GM12874 (cell line): ENCODE results near the gene FTL.

ENCODE experiments used
- TF ChIP-seq, protein P1 (sequence below): IDR thresholded peaks from 2 replicates; pipeline ENCODE4 v1.5.1; 2011; ENCODE audit warnings: low read depth, mild to moderate bottlenecking, control low read depth, low read length, moderate library complexity; ENCODE audit not compliant: insufficient read depth

FTL gene

DNA sequence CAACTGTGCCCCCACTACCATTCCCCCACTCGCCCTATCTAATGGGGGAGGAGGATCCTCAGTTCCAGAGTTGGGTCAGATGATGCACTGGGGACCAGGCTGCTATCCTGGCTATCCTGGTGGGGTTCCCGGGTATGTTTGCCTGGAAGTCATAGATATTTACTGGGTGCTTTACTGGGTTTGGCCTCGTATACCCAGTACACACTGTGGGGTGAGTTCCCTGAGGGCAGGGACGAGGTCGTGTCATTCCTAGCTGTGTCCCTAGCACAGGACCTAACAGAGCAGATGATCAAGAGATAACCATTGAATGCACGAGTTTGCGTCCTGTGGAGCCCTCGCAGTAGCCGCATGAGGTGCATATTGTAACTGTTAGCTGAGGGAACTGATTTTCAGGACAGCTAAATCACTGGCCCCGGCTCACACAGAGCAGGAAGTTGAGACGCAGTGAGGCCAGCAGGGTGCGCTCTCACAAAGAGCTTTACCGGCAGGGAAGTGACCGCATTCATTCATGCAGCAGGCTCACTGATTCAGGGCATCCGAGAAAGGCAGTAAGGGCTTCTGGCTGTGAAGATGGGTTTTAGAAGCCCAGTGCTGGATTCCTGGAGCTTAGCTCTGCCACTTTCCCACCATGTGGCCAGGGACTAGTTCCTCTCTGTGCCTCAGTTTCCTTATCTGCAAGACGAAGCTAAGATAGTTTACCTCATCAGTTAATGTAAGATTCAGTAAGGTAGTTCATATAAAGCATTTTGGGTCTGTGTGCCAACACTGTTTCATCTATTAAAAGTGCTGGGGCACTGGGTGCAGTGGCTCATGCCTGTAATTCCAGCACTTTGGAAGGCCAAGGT, 34.6 kb downstream of the FTL start:
- TF ChIP-seq, protein P1, sequence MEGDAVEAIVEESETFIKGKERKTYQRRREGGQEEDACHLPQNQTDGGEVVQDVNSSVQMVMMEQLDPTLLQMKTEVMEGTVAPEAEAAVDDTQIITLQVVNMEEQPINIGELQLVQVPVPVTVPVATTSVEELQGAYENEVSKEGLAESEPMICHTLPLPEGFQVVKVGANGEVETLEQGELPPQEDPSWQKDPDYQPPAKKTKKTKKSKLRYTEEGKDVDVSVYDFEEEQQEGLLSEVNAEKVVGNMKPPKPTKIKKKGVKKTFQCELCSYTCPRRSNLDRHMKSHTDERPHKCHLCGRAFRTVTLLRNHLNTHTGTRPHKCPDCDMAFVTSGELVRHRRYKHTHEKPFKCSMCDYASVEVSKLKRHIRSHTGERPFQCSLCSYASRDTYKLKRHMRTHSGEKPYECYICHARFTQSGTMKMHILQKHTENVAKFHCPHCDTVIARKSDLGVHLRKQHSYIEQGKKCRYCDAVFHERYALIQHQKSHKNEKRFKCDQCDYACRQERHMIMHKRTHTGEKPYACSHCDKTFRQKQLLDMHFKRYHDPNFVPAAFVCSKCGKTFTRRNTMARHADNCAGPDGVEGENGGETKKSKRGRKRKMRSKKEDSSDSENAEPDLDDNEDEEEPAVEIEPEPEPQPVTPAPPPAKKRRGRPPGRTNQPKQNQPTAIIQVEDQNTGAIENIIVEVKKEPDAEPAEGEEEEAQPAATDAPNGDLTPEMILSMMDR: peak; percentile 82

DNA sequence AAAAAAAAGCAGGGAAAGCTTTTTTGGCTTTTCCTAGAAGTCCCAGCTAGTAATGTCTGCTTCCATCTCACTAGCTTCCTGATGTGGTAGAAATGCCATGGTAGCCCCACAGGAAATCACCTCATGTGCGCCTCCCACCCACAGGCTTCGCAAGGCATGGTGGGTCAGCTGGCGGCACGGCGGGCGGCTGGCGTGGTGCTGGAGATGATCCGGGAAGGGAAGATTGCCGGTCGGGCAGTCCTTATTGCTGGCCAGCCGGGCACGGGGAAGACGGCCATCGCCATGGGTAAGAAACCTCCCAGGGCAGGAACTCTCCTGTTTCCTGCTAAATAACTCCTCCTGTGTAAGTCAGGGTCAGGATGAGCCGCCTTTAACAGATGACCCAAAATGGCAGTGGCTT, 39.0 kb downstream of the FTL start:
- TF ChIP-seq, protein P1: no peak

DNA sequence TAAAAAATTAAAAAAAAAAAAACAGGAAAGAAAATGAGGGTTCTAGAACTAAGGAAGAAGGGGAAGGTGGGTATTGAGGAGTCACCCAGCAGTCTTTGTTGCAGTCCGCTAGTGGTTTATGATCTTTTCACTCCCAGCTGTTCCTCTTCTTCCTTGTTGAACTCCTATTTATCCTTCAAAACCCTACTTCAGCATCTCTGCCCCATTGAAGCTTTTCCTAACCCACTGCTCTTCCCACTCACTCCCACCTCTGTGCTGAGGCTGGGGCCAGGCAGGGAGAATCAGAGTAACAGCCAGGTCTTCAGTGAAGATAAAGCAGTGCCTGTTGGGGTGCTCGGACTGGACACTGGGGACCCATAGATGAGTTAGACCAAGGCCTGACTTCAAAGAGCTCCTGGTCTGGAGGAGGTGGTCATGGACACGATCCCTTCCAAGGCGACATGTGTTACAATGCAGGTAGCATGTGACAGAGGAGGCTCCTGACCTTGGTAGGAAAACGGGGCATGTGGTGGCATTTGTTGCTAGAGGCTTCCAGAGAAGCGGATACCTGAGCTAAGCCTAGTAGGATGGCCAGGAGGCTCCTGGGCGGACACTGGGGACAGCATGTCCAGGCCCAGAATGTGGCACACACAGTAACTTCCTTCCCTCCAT, 40.0 kb downstream of the FTL start:
- TF ChIP-seq, protein P1: no peak

DNA sequence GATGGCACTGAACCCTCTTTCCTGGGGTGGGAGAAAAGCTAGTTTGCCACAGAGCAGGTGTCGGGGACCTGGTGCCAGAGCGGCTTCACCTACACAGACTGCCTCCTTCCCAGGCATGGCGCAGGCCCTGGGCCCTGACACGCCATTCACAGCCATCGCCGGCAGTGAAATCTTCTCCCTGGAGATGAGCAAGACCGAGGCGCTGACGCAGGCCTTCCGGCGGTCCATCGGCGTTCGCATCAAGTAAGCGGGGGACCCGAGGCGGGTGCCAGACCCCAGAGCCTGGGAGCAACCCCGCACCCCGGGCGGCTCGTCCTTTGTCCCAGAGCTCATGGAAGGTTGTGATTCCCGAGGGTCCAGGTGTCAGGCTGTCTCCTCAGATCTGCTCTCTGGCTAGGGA, 41.8 kb downstream of the FTL start:
- TF ChIP-seq, protein P1: no peak

DNA sequence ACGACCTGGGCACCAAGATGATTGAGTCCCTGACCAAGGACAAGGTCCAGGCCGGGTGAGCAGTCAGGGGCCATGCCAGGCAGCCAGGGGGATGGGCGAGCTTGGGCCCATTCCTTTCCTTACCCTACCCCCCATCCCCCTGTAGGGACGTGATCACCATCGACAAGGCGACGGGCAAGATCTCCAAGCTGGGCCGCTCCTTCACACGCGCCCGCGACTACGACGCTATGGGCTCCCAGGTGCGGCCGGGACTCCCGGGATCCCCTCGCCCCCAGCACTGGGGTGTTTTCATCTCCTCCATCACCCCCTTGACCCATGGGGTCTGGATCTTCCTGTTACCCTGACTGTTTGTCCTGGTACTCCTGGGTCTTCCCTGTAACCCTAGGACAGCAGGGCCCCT, 44.7 kb downstream of the FTL start:
- TF ChIP-seq, protein P1: no peak

DNA sequence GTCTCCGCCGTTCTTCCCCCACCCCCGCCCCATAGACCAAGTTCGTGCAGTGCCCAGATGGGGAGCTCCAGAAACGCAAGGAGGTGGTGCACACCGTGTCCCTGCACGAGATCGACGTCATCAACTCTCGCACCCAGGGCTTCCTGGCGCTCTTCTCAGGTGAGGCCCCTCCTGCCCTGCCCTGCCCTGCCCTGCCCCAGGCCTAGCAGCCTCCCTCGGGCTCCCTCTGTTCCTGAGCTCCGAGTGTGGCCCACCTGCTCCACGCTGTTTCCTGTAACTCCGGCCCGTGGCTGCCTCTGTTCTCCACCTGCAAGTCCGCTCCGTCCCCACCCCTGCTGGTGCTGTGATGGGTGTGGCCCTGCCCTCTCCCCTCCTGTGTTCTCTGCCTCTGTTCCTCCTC, 45.3 kb downstream of the FTL start:
- TF ChIP-seq, protein P1: no peak

DNA sequence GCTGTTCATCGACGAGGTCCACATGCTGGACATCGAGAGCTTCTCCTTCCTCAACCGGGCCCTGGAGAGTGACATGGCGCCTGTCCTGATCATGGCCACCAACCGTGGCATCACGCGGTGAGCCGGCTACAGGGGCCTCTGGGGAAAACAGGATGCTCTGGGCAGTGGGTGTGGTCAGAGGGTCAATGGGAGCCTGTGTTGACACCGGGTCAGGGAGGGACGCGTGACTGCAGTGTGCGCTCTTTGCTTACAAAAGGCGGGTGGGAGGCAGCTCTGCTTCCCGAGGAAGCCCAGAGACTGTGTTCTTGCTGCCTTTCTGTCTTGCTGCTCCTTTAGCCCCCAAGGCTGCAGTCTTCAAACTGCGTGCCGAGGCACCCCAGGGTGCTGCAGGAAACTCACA, 46.1 kb downstream of the FTL start:
- TF ChIP-seq, protein P1: no peak
